ENCODE data around the gene STEAP4. TPM values are rescaled to one million over a fixed set of nuclear protein-coding genes. Genes with fewer than 3 reads are reported as not detected.

Gene STEAP4
- total RNA-seq = 0.11 and 0.21 TPM in 2 replicates
- long read RNA-seq = 0 reads

DNA sequence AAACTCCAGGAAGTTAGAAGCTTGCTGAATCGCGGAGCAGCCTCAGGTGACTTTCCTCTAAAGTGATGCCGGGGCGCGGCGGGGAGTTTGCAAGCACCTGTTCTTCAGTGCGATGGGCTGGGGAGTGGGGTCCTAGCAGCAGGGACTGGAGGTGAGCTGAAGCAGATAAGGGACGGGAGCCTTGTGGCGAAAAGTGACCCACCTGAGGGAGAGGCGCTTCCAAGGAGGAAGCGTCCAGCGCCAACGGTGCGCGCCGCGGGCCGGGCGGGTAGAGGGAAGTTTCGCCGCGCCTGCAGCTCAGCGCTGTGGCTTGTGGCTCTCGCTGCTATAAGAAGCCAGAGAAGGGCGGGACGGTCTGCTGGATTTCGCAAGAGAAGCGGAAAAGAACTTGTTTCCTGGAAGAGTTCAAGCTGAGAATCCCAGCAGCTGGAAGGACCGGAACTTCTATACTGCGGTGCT lies at the start of gene STEAP4:
Gene STEAP4 (minus strand): TSS at position 305 of the 459 bp plus-strand sequence. CDS start 22,625 bp downstream, outside the sequence.
- H3K4me1 Mint-ChIP-seq (ENCODE audit: unreplicated experiment) = peaks cover 20% of the 10 kb centered on the region
- peak within 1 kb of the TSS; percentile 55 for H3K4me3 Mint-ChIP-seq (ENCODE audit: unreplicated experiment)
- no peak for DNase-seq (ENCODE audit: extremely low spot score, unreplicated experiment)
- H3K36me3 Mint-ChIP-seq (ENCODE audit: unreplicated experiment) = no peaks in the 10 kb centered on the region
- TF ChIP-seq, protein P1, sequence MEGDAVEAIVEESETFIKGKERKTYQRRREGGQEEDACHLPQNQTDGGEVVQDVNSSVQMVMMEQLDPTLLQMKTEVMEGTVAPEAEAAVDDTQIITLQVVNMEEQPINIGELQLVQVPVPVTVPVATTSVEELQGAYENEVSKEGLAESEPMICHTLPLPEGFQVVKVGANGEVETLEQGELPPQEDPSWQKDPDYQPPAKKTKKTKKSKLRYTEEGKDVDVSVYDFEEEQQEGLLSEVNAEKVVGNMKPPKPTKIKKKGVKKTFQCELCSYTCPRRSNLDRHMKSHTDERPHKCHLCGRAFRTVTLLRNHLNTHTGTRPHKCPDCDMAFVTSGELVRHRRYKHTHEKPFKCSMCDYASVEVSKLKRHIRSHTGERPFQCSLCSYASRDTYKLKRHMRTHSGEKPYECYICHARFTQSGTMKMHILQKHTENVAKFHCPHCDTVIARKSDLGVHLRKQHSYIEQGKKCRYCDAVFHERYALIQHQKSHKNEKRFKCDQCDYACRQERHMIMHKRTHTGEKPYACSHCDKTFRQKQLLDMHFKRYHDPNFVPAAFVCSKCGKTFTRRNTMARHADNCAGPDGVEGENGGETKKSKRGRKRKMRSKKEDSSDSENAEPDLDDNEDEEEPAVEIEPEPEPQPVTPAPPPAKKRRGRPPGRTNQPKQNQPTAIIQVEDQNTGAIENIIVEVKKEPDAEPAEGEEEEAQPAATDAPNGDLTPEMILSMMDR (IDR thresholded peaks at IDR 0.05) = no peak
- peaks cover 13% of the 10 kb centered on the region for H3K27me3 Mint-ChIP-seq (ENCODE audit: unreplicated experiment)
- H3K9me3 Mint-ChIP-seq (ENCODE audit: unreplicated experiment) = no peaks in the 10 kb centered on the region
- H3K27ac Mint-ChIP-seq (ENCODE audit: unreplicated experiment) = no peak within 1 kb of the TSS

DNA sequence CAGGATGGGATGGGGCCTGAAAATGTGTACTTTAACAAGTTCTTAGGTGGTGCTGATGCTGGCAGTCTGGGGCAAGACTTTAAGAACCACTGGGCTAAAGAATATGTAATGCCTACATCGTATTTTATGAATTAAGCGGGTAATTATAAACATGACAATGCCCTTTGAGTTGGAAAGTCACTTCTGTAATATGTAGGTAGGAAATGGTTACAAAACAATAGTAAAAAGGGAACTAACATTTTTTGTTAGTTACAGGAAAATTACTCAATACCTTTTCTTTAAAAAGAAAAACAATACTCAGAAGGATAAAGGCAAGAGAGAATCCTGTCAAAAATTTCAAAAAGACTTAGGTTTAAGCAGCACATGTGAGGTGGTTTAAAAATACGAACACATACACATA lies 48.3 kb upstream of the STEAP4 start:
- H3K4me1 Mint-ChIP-seq (ENCODE audit: unreplicated experiment) = no peaks in the 10 kb centered on the region
- H3K27ac Mint-ChIP-seq (ENCODE audit: unreplicated experiment) = no peak overlapping the region
- no peaks in the 10 kb centered on the region for H3K9me3 Mint-ChIP-seq (ENCODE audit: unreplicated experiment)
- H3K4me3 Mint-ChIP-seq (ENCODE audit: unreplicated experiment) = no peak overlapping the region
- TF ChIP-seq, protein P1 (IDR thresholded peaks at IDR 0.05) = no peak
- no peak for DNase-seq (ENCODE audit: extremely low spot score, unreplicated experiment)
- H3K36me3 Mint-ChIP-seq (ENCODE audit: unreplicated experiment) = no peaks in the 10 kb centered on the region
- H3K27me3 Mint-ChIP-seq (ENCODE audit: unreplicated experiment) = peaks cover 23% of the 10 kb centered on the region

DNA sequence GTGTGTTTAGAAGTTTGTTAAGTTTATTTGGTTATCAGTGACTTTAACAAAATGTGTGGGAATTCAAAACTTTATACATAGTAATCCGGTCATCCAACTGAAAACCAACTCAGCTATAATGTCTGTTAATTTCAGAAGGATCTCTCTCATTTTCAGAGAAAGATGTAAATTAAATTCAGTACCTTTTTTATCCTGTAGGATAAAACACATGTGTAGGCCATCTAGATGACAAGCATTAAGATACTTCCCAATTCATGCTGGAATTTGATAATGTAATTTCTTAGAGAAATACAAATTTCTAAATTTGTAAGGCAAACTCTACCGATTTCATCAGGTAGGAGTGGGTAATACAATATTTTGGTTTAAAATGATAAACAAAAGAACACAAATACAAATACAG lies 43.4 kb upstream of the STEAP4 start:
- DNase-seq (ENCODE audit: extremely low spot score, unreplicated experiment) = no peak
- Mint-ChIP-seq H3K9me3 (ENCODE audit: unreplicated experiment) (no peaks in the 10 kb centered on the region), H3K27me3 (ENCODE audit: unreplicated experiment) (peaks cover 49% of the 10 kb centered on the region), H3K36me3 (ENCODE audit: unreplicated experiment) (no peaks in the 10 kb centered on the region), H3K4me1 (ENCODE audit: unreplicated experiment) (no peaks in the 10 kb centered on the region), H3K27ac (ENCODE audit: unreplicated experiment) (no peak overlapping the region), H3K4me3 (ENCODE audit: unreplicated experiment) (no peak overlapping the region)
- TF ChIP-seq, protein P1 (IDR thresholded peaks at IDR 0.05) = no peak

DNA sequence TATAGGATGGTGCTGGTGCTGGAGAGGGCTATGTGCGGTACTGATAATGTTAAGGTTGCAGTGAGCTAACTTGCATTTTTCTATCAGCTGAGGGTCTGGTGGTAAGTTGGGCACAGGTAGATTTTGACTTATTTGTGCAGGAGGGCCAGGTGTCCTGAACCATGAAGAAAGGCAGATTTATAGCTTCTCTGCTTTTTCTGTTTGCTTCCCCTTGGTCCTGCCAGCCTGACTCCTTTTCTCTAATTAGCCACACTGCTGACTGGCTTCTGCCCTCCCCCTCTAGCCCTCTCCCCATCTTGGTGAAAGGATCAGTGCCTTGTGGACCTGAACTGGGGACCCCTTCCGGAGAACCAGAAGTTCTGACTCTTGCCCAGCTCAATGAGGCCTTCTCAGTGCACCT lies 40.8 kb upstream of the STEAP4 start:
- H3K4me1 Mint-ChIP-seq (ENCODE audit: unreplicated experiment) = no peaks in the 10 kb centered on the region
- H3K36me3 Mint-ChIP-seq (ENCODE audit: unreplicated experiment) = no peaks in the 10 kb centered on the region
- H3K27me3 Mint-ChIP-seq (ENCODE audit: unreplicated experiment) = peaks cover 43% of the 10 kb centered on the region
- TF ChIP-seq, protein P1 (IDR thresholded peaks at IDR 0.05) = no peak
- H3K9me3 Mint-ChIP-seq (ENCODE audit: unreplicated experiment) = no peaks in the 10 kb centered on the region
- H3K27ac Mint-ChIP-seq (ENCODE audit: unreplicated experiment) = no peak overlapping the region
- no peak for DNase-seq (ENCODE audit: extremely low spot score, unreplicated experiment)
- no peak overlapping the region for H3K4me3 Mint-ChIP-seq (ENCODE audit: unreplicated experiment)

DNA sequence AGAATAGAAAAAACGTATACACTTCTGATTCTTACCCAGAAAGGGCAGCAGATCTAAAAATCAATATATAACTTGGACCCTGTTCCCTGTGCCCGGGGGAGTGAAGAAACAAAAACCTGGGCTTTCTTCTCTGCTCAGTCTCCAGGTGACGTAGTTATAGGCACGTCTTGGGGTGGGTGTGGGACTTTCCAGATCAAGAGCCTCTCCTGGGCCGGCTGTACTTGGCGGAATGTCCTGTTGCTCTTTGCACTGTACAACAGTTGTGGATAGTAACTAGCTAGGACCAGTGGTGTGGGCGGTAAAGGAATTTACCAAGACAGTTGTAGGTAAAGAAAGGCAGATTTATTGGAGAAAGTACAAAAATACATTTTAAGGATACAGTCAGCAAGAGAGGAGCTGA lies 40.4 kb upstream of the STEAP4 start:
- peaks cover 43% of the 10 kb centered on the region for H3K27me3 Mint-ChIP-seq (ENCODE audit: unreplicated experiment)
- TF ChIP-seq, protein P1 (IDR thresholded peaks at IDR 0.05) = no peak
- H3K36me3 Mint-ChIP-seq (ENCODE audit: unreplicated experiment) = no peaks in the 10 kb centered on the region
- no peak overlapping the region for H3K27ac Mint-ChIP-seq (ENCODE audit: unreplicated experiment)
- DNase-seq (ENCODE audit: extremely low spot score, unreplicated experiment) = no peak
- H3K4me3 Mint-ChIP-seq (ENCODE audit: unreplicated experiment) = no peak overlapping the region
- H3K9me3 Mint-ChIP-seq (ENCODE audit: unreplicated experiment) = no peaks in the 10 kb centered on the region
- H3K4me1 Mint-ChIP-seq (ENCODE audit: unreplicated experiment) = no peaks in the 10 kb centered on the region
